ENCODE data around the gene SCFD2. TPM values are rescaled to one million over a fixed set of nuclear protein-coding genes. Genes with fewer than 3 reads are reported as not detected.

SCFD2 gene
- total and polyA plus RNA-seq, 10 of the 15 experiments (the other 5 are each of a cell fraction or from before 2014, with no cell fraction given), result 4.8 to 37.6 (median 24.9) TPM

- TF ChIP-seq KLF5 (IDR thresholded peaks at IDR 0.05; ENCODE audit: partially characterized antibody) (no peak), PRDM15 (CRISPR knock-in tag; IDR thresholded peaks at IDR 0.05) (no peak), POLR2AphosphoS5 (IDR thresholded peaks at IDR 0.05; ENCODE audit: low read length) (no peak), KAT2A (conservative IDR thresholded peaks at IDR 0.05; ENCODE audit: control insufficient read depth, low read depth, low read length) (no peak), FOXM1 (IDR thresholded peaks at IDR 0.05; ENCODE audit: low read depth, low read length) (no peak), PBX3 (IDR thresholded peaks at IDR 0.05; ENCODE audit: insufficient replicate concordance, low read depth, low read length) (no peak)
Observed at GRCh38 chr4:52945982-52946381, 419.9 kb downstream of the SCFD2 start (continued).

GRCh38 chr4:52945326-52945898 lies 420.4 kb downstream of the SCFD2 start:
- TF ChIP-seq HDAC2 (IDR thresholded peaks at IDR 0.05) (no peak), NFIC (IDR thresholded peaks at IDR 0.05; ENCODE audit: low read depth, low read length) (no peak), ZNF622 (IDR thresholded peaks at IDR 0.05) (no peak), SMAD1 (IDR thresholded peaks at IDR 0.05; ENCODE audit: low read depth, partially characterized antibody) (no peak), MYB (IDR thresholded peaks at IDR 0.05; ENCODE audit: borderline replicate concordance, low read depth, low read length) (no peak), ELK1 (IDR thresholded peaks at IDR 0.05; ENCODE audit: low read depth, low read length) (no peak), CBFB (IDR thresholded peaks at IDR 0.05; ENCODE audit: low read depth) (no peak), MEF2B (IDR thresholded peaks at IDR 0.05; ENCODE audit: partially characterized antibody, poor library complexity, severe bottlenecking) (no peak), TCF3 (IDR thresholded peaks at IDR 0.05; ENCODE audit: borderline replicate concordance, insufficient read depth, low read depth, low read length) (no peak), ZNF274 (IDR thresholded peaks at IDR 0.05; ENCODE audit: insufficient read depth, insufficient read length) (no peak)
- H4K20me1 ChIP-seq (ENCODE audit: control insufficient read depth, insufficient read depth), result no peaks in the 10 kb centered on the region
- no peaks in the 10 kb centered on the region for H3K4me1 ChIP-seq (ENCODE audit: control insufficient read depth, insufficient read depth, low read length)
- no TSS peak for BruUV-seq (replicated peaks)
- in situ Hi-C loops (cut with MboI), result no loop called here
- H3K4me2 ChIP-seq (ENCODE audit: control insufficient read depth, insufficient read depth), result no peak overlapping the region
- no peaks in the 10 kb centered on the region for H3K9me3 ChIP-seq (replicated peaks; ENCODE audit: control insufficient read depth, insufficient read depth, low read length)
- no peak overlapping the region for H2AFZ ChIP-seq (ENCODE audit: control insufficient read depth, low read depth, low read length)
- 98% methylated on average over 2 of the region's 2 CpGs for WGBS (ENCODE audit: insufficient coverage, insufficient replicate concordance, low lambda C conversion rate, missing lambda C conversion rate)
- ATAC-seq, result no peak
- ChIA-PET RAD21 (ENCODE audit: unreplicated experiment) (no interaction called here), CTCF (no interaction called here), SMC1A (ENCODE audit: uncharacterized antibody, unreplicated experiment) (interaction anchor here (1.0 to 1.4 kb wide), 2 partner anchors 9 to 1067 kb away, joined by 3 to 5 read pairs; no protein-coding TSS in a partner anchor), POLR2A (no interaction called here)
- DNase-seq (ENCODE audit: low read depth, low spot score), result no peak
- no peak overlapping the region for H3K9ac ChIP-seq (ENCODE audit: control insufficient read depth, insufficient read depth, low read length)
- no peaks in the 10 kb centered on the region for H3K27me3 ChIP-seq (replicated peaks in 1 of 2; ENCODE audit: control insufficient read depth in 2 of 2, insufficient read depth in 2 of 2, low read length in 1 of 2)
- intact Hi-C loops (cut with micrococcal nuclease; ENCODE audit: unreplicated experiment), result no loop called here
- H3K36me3 ChIP-seq (ENCODE audit: control insufficient read depth in 2 of 2, insufficient read depth in 2 of 2, low read length in 1 of 2), result no peaks in the 10 kb centered on the region
- H3K4me3 ChIP-seq, result no peak overlapping the region
- no peaks in the 10 kb centered on the region for H3K79me2 ChIP-seq (ENCODE audit: control insufficient read depth, insufficient read depth, low read length)
- no peak for FAIRE-seq
- no peak overlapping the region for H3K27ac ChIP-seq (ENCODE audit: control insufficient read depth, insufficient read depth)
